Regular cardiac myocyte (primary cell): ENCODE measurements around the gene LYSMD4. TPM values are rescaled to one million over a fixed set of nuclear protein-coding genes. Genes with fewer than 3 reads are reported as not detected.

Experiments
- total RNA-seq: library from RNA; depleted of rRNA; stranded (reverse); fragments of >200 nt; gene quantifications from 2 replicates; pipeline ENCODE4 v1.2.3, GENCODE V29; 2014

LYSMD4 gene
- total RNA-seq = 6.1 and 11.6 TPM in 2 replicates

DNA sequence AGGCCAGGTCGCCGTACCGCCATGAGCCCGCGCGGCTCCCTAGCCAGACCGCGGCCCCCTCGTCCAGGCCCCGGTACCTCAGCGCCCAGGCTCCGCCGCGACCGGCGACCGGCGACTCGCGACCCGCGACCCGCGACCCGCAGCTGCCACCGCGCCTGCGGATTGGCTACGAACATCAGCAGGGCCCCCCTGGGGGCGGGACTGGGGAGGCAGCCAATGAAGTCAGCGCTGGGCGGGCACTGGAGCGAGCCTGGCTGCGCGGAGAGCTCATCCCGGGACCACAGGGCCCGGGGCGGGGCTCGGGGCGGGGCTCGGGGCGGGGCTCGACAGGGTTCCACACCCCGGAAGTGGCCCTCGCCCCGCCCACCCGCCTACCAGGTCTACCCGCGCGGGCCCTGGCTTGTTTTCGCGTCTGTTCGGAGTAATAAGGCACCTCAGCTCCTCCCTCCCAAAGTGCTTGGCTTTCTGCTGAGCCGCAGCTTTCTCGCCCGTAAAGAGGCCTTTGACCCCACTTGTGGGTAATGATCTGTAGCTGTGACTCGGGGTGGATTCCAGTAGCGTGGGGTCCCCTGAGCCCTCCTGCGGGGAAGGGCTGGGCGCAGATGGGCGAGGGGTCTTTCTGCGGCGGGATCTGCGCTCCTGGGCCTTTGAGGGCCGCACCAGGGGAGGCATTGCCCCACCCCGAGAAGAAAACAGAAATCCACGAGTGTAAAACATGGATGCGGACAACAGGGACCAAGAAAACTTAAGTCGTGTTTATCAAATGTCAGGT lies at the start of gene LYSMD4:
Gene LYSMD4 (minus strand): TSS at position 170 of the 772 bp plus-strand sequence. CDS start 1,438 bp downstream, outside the sequence.

Other genes starting within 250 kb of the LYSMD4 start
- gene MEF2A, start 167.5 kb downstream of the LYSMD4 start, total RNA-seq = 15.7 and 44.8 TPM in 2 replicates